HepG2 (cell line): ENCODE data around the gene POLR1H. TPM values are rescaled to one million over a fixed set of nuclear protein-coding genes. Genes with fewer than 3 reads are reported as not detected.

ENCODE experiments used
- ATAC-seq: fragments of 200-7000 bp; cut with Tn5 transposase; 3 replicates; pipeline ENCODE4 v1.9.1; 2020; ENCODE audit warnings: mild to moderate bottlenecking, moderate library complexity
- BruUV-seq: library from RNA; stranded (reverse); fragments of 400-500 nt; replicated peaks from 2 replicates; lab custom pipeline; 2021; lab: Mats Ljungman, UMichigan
- CTCF ChIA-PET: fragments of 300-600 bp; formaldehyde crosslinking; extraction: SDS; loops from one replicate; lab custom pipeline; 2021; ENCODE audit warnings: low total read pairs, inconsistent platforms, low intra/inter-chr PET ratio; lab: Yijun Ruan, JAX
- POLR2A ChIA-PET: fragments of 350-600 bp; sonication (Branson Sonifier 250); formaldehyde crosslinking; loops from one replicate; lab custom pipeline; 2020; ENCODE audit warnings: antibody characterized with exemption, inconsistent platforms; lab: Yijun Ruan, JAX
- DNase-seq: peaks from one replicate; pipeline ENCODE4 v3.0.0-alpha.2; 2015; ENCODE audit warnings: low spot score
- FAIRE-seq: peaks from 3 replicates; lab custom pipeline; 2011; peaks lifted over from hg19 to GRCh38; lab: Jason Lieb, UNC
- H2AFZ ChIP-seq: one replicate; pipeline ENCODE4 v1.6.1; 2011; ENCODE audit warnings: low read length, inconsistent platforms
- H3K27ac ChIP-seq: fragments of 300-600 bp; 3 replicates; pipeline ENCODE4 v1.8.0; 2011; ENCODE audit warnings: mixed run types, mild to moderate bottlenecking, mixed read lengths, low read length, inconsistent platforms; ENCODE audit not compliant: insufficient read depth; ENCODE audit errors: extremely low read length
- H3K27me3 ChIP-seq, 2 experiments: fragments of 200-600 bp in 1 of 2; 2 replicates in 1 of 2; 3 replicates in 1 of 2; pipeline versions ENCODE4 v1.6.0 to v1.8.0; 2011; ENCODE audit warnings: low read length in 2 of 2, mild to moderate bottlenecking in 2 of 2, moderate library complexity in 2 of 2, inconsistent platforms in 1 of 2; ENCODE audit not compliant: insufficient read depth in 2 of 2, control insufficient read depth in 1 of 2
- H3K36me3 ChIP-seq, 2 experiments: fragments of 200-600 bp in 1 of 2; replicated peaks in 1 of 2; 2 replicates in 1 of 2; 3 replicates in 1 of 2; pipeline versions ENCODE4 v1.5.1 to v1.8.0; 2011; ENCODE audit warnings: low read length in 2 of 2, inconsistent platforms in 1 of 2; ENCODE audit not compliant: insufficient read depth in 2 of 2, control insufficient read depth in 1 of 2
- H3K4me1 ChIP-seq: 2 replicates; pipeline ENCODE4 v1.5.1; 2012; ENCODE audit warnings: low read length, inconsistent platforms; ENCODE audit not compliant: insufficient read depth
- H3K4me2 ChIP-seq: 2 replicates; pipeline ENCODE4 v1.6.0; 2011; ENCODE audit warnings: low read depth, low read length, inconsistent platforms
- H3K4me3 ChIP-seq, 3 experiments: fragments of 200-600 bp in 1 of 3; sonication (generic), shearing (Covaris generic) in 1 of 3; replicated peaks in 1 of 3; 2 replicates each; pipeline ENCODE4 v1.5.1; 2011 to 2016; ENCODE audit warnings: low read length in 3 of 3, inconsistent platforms in 2 of 3, low read depth in 2 of 3, mild to moderate bottlenecking in 2 of 3, control low read depth in 1 of 3, mixed read lengths in 1 of 3; ENCODE audit not compliant: insufficient read depth in 1 of 3
- H3K79me2 ChIP-seq: one replicate; pipeline ENCODE4 v1.6.1; 2011; ENCODE audit warnings: low read length, inconsistent platforms; ENCODE audit not compliant: insufficient read depth
- H3K9ac ChIP-seq: 2 replicates; pipeline ENCODE4 v1.6.0; 2011; ENCODE audit warnings: mild to moderate bottlenecking, low read depth, low read length, inconsistent platforms; ENCODE audit not compliant: insufficient read depth
- H3K9me3 ChIP-seq: 2 replicates; pipeline ENCODE4 v1.5.1; 2012; ENCODE audit warnings: mild to moderate bottlenecking, low read length
- H4K20me1 ChIP-seq: 2 replicates; pipeline ENCODE4 v1.6.0; 2011; ENCODE audit warnings: inconsistent platforms, mild to moderate bottlenecking, low read length, moderate library complexity; ENCODE audit not compliant: insufficient read depth
- AGO2 ChIP-seq: fragments of 200-400 bp; formaldehyde crosslinking; optimal IDR thresholded peaks from 2 replicates; pipeline ENCODE3; 2017; ENCODE audit warnings: mild to moderate bottlenecking, low read depth, low read length, moderate library complexity
- ARID2 ChIP-seq: sonication (generic); formaldehyde crosslinking; IDR thresholded peaks from 2 replicates; pipeline ENCODE4 v1.8.1; 2022; ENCODE audit warnings: mild to moderate bottlenecking, missing genetic modification reagents, borderline replicate concordance
- ATF7-NPFF ChIP-seq: sonication (generic); formaldehyde crosslinking; IDR thresholded peaks from 2 replicates; pipeline ENCODE4 v1.8.1; 2023; ENCODE audit warnings: mild to moderate bottlenecking, low read depth, missing genetic modification reagents, moderate library complexity
- BATF2 ChIP-seq: sonication (generic); formaldehyde crosslinking; IDR thresholded peaks from 2 replicates; pipeline ENCODE4 v1.8.0; 2022; ENCODE audit warnings: mild to moderate bottlenecking, missing genetic modification reagents, moderate library complexity
- FOXA3 ChIP-seq: IDR thresholded peaks from 2 replicates; pipeline ENCODE4 v1.6.1; 2016; ENCODE audit warnings: missing genetic modification reagents, missing compliant biosample characterization
- HNRNPK ChIP-seq: fragments of 200-400 bp; formaldehyde crosslinking; IDR thresholded peaks from 2 replicates; pipeline ENCODE4 v1.6.1; 2018; ENCODE audit warnings: low read length, low read depth, moderate library complexity, mild to moderate bottlenecking; ENCODE audit not compliant: poor library complexity, severe bottlenecking
- IRF9 ChIP-seq: sonication (generic); formaldehyde crosslinking; IDR thresholded peaks from 2 replicates; pipeline ENCODE4 v1.8.0; 2022; ENCODE audit warnings: missing genetic modification reagents, mild to moderate bottlenecking, borderline replicate concordance
- POGZ ChIP-seq: sonication (generic); formaldehyde crosslinking; IDR thresholded peaks from 2 replicates; pipeline ENCODE4 v1.4.0; 2020; ENCODE audit warnings: mild to moderate bottlenecking, missing genetic modification reagents
- ZNF24 ChIP-seq: fragments of 450-650 bp; IDR thresholded peaks from 2 replicates; pipeline ENCODE4 v1.6.1; 2017; ENCODE audit warnings: antibody characterized with exemption, mild to moderate bottlenecking
- ZSCAN25 ChIP-seq: sonication (generic); formaldehyde crosslinking; IDR thresholded peaks from 2 replicates; pipeline ENCODE4 v1.8.0; 2022; ENCODE audit warnings: mild to moderate bottlenecking, missing genetic modification reagents
- WGBS: methylation state at CpG from one replicate; pipeline ENCODE4 v1.1.6; 2017; ENCODE audit warnings: low lambda C conversion rate; 5-methylcytosine and 5-hydroxymethylcytosine counted together
- in situ Hi-C: cut with HindIII; loops from 2 replicates; pipeline ENCODE4 v1.10.0; 2017; ENCODE audit warnings: low pct_unique_long_range_greater_than_20kb; ENCODE audit not compliant: extremely low pct_ligation_motif_present
- intact Hi-C: fragments of 100-400 bp; cut with micrococcal nuclease; formaldehyde crosslinking; loops from one replicate; pipeline ENCODE4 v1.10.0; 2022; ENCODE audit not compliant: unreplicated experiment
- polyA plus RNA-seq, 8 experiments: library from polyadenylated mRNA; depleted of rRNA in 3 of 8; stranded (reverse) in 7 of 8; unstranded in 1 of 8; fragments of >200 nt; fragmentation: Illumina TruSeq in 4 of 8; extraction: Trizol in 4 of 8; gene quantifications; 2 replicates each; pipeline versions ENCODE4 v1.2.1 to v1.2.3, GENCODE V29; 2011 to 2016; ENCODE audit warnings: low read depth in 4 of 8, missing spikeins in 1 of 8, mixed read lengths in 1 of 8; ENCODE audit not compliant: insufficient read depth in 1 of 8
- total RNA-seq, 5 experiments: library from RNA; depleted of rRNA; stranded (reverse); fragments of >200 nt; fragmentation: Illumina TruSeq; extraction: Trizol; gene quantifications; 2 replicates each; pipeline ENCODE4 v1.2.3, GENCODE V29; 2016; ENCODE audit warnings: low read depth in 1 of 5

Gene POLR1H
- total and polyA plus RNA-seq, 2 of the 13 experiments (the other 11 are each of a cell fraction or from before 2014, with no cell fraction given) = 61.4 to 79.8 TPM

GRCh38 chr6:30074331-30075093, 13.4 kb downstream of the POLR1H start:
- TF ChIP-seq FOXA3 (CRISPR knock-in tag) (no peak), ARID2 (CRISPR knock-in tag) (0 out of 2 replicates have a peak, but pooled peaks have one; percentile 13), ZSCAN25 (CRISPR knock-in tag) (0 out of 2 replicates have a peak, but pooled peaks have one; percentile 14), HNRNPK (peak; percentile 8), ATF7-NPFF (CRISPR knock-in tag) (0 out of 2 replicates have a peak, but pooled peaks have one; percentile 20), BATF2 (CRISPR knock-in tag) (0 out of 2 replicates have a peak, but pooled peaks have one; percentile 61), IRF9 (CRISPR knock-in tag) (0 out of 2 replicates have a peak, but pooled peaks have one; percentile 30), ZNF24 (no peak), AGO2 (peak; percentile 12), POGZ (no peak)
- FAIRE-seq (no peak), ATAC-seq (peak; percentile 6), DNase-seq (no peak)
- WGBS = 54% methylated on average over 37 of the region's 37 CpGs
- in situ Hi-C loops = no loop called here
- Histone ChIP-seq H4K20me1 (no peaks in the 10 kb centered on the region), H3K27ac (no peak overlapping the region), H3K4me1 (peaks cover 47% of the 10 kb centered on the region), H3K4me3 (peak overlapping the region; percentile 50 to 77 (median 67)), H3K9ac (peak overlapping the region; percentile 45; the same call in 1 of the 2 replicates), H3K27me3 (peaks cover 1 to 40% of the 10 kb centered on the region in 2 experiments; a peak in 4 of 5 replicates), H3K79me2 (no peaks in the 10 kb centered on the region), H2AFZ (no peak overlapping the region), H3K9me3 (no peaks in the 10 kb centered on the region), H3K36me3 (peaks cover 0 to under 1% of the 10 kb centered on the region in 2 experiments; a peak in 1 of 5 replicates), H3K4me2 (peak overlapping the region; percentile 95)
- BruUV-seq = no TSS peak
- ChIA-PET POLR2A (no interaction called here), CTCF (interaction anchor here (1.3 to 2.2 kb wide), 2 partner anchors 57 to 95 kb away, joined by 4 to 7 read pairs; no protein-coding TSS in a partner anchor)
- intact Hi-C loops = no loop called here
